IPS-NIHi11 (cell line): Measurements from ENCODE around the gene PFN4.
"Not testable (repeated sequence)": the region's sequence is repeated elsewhere in the genome, so short reads cannot be mapped to it uniquely, and the experiment has no call there.

Experiments
- DNase-seq: peaks from one replicate; pipeline ENCODE4 v3.0.0; 2012; ENCODE audit warnings: mixed read lengths, low spot score

The PFN4 gene

DNA sequence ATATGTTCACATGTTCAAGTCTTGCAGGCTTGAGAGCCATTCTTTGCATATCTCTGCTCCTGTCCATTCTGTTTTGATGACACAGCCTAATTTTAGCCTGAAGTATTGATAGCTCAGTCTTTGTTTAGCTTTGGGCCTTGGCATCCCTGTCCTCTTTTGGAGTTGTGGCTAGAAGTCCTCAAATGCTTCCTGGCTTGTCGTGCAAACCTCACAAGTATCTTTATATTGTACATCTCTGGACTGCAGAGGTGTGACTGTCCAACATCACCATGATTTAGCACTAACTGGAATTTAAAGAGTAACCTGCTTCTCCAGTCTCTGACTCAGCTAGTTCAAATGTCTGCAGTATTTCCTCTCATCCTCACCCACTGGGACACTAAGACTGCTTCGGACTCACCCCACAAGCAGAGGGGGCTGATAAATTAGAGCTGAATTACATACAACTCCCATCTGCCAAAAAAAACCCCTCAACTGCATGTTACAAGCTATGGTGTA lies 11.7 kb downstream of the PFN4 start:
- no peak for DNase-seq

DNA sequence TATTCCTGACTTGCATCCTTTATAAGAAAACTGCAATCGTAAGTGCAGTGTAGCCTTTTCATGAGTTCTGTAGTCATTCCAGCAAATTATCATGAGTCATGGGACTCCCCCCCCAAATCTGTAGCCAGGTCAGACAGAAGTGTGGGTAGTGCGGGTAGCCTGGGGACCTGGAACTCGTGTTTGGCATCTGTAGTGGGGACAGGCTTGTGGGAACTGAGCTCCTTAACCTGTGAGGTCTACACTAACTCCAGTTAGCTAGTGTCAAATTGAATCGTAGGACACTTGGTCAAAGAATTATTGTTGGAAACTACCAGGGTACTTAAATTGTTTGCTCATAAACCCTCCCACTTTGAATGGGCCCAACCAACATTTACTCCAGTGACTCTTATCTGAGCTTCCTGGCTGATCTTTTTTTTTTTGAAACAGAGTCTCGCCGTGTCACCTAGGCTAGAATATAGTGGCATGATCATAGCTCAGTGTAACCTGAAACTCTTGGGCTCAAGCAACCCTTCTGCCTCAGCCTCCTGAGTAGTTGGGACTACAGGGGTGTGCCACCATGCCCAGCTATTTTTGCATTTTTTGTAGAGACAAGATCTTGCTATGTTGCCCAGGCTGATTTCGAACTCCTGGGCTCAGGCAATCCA lies 12.4 kb downstream of the PFN4 start:
- no peak for DNase-seq

DNA sequence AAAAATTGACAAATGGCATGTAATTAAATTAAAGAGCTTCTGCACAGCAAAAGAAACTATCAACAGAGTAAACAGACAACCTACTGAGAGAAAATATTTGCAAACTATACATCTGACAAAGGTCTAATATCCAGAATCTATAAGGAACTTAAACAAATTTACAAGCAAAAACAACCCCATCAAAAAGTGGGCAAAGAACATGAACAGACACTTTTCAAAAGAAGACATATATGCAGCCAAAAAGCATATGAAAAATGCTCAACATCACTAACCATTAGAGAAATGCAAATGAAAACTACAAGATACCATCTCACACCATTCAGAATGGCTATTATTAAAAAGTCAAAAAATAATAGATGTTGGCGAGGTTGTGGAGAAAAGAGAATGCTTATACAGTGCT lies 13.7 kb downstream of the PFN4 start:
- DNase-seq = not testable (repeated sequence)

DNA sequence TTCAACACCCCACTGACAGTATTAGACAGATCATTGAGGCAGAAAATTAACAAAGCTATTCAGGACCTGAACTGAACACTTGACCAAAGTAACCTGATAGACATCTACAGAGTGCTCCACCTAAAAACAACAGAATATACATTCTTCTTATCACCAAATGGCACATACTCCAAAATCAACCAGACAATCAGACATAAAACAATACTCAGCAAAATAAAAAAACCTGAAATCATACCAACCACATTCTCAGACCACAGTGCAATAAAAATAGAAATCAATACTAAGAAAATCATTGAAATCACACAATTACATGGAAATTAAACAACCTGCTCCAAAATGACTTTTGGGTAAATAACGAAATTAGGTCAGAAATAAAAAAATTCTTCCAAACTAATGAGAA lies 15.8 kb downstream of the PFN4 start:
- no peak for DNase-seq

DNA sequence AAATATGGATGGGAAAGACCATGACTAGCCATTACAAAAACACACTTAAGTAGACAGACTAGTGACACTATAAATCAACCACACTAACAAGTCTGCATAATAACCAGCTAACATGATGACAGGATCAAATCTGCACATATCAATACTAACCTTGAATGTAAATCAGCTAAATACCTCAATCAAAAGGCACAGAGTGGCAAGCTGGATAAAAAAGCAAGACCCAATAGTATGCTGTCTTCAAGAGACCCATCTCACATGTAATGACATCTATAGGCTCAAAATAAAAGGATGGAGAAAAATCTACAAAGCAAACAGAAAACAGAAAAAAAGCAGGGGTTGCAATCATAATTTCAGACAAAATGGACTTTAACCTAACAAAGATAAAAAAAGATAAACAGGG lies 16.3 kb downstream of the PFN4 start:
- DNase-seq = no peak

DNA sequence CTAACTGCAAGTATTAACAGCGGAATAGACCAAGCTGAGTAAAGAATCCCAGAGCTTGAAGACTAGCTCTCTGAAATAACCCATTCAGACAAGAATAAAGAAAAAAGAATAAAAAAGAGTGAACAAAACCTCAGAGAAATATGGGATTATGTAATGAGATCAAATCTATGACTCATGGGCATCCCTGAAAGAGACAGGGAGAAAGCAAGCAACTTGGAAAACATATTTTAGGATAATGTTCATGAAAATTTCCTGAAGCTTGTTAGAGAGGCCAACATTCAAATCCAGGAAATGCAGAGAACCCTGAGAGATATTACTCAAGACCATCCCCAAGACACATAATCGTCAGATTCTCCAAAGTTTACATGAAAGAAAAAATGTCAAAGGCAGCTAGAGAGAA lies 17.3 kb downstream of the PFN4 start:
- no peak for DNase-seq

DNA sequence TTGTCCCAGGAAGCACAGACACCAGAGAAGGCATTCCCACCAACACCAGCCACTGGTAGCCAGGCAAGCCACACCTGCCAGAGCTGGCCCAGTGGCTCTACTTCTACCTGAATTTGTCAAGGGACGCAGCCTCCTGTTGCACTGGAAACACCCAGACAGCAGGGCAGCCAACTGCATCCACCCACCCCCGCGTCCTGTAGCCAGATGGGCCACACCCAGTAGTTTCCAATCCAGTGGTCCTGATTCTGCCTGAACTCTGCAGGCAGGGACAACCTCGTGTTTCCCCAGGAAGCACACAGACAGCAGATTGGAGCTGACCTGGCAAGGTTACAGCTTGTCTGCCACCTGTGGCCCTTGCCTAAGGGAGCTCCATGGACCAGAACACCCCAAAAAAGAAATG lies 18.2 kb downstream of the PFN4 start:
- no peak for DNase-seq

DNA sequence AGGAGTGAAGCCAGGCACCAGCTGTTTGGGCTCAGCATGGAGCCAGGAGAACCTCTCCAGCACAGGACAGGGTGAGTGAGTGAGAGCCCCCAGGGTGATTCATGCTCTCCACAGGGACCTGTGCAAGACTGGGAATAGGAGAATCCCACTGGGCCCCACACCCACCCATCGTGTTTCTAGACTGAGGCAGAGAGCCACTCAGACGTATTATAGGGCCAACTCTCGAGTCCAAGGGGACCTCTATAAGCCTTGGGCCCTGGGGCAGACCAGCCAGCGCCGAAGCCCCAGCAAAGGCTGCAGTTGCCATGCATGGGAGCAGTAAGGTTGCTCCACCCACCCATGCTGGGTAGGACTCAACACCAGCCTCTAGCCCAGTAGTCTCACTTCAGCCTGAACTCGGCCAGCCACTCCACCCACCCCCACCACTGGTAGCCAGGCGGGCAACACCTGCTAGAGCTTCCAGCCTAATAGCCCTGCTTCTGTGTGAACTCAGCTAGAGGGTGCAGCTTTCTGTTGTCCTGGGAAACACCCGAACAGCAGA lies 19.0 kb downstream of the PFN4 start:
- DNase-seq = no peak

DNA sequence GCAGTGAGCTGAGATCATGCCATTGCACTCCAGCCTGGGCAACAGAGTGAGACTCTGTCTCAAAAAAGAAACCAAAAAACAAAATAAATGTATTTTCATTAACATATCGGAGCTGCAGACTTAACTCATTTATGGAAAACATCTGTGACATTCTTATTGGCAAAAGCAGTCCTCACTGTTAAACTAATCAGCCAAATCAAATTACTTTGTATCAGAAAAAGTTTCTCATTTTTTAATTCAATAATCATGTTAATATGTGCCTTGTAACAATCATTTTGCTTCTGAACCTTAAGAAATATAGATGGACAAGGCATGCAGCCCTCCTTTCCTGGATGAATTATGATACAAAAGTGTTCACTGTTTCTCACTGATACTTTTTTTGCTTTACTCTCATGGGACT lies 20.5 kb downstream of the PFN4 start:
- no peak for DNase-seq

DNA sequence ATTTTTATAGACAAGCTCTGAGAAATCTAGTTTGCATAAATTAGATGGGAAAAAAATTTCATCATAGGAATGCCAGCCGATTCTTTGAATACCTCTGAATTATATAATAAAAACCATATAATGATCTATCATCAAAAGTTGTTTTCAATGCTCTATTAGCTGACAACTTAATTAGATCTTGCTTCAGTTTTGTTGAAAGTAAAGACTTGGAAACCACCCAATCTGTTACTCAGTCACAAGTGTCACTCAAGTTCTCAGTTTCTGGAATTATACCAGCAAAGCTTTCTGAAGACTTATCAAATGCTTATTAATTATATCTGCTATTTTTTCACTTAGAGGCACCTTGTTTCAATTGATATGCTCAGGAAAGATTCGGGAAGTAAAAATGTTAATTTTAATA lies 21.1 kb downstream of the PFN4 start:
- DNase-seq = no peak

DNA sequence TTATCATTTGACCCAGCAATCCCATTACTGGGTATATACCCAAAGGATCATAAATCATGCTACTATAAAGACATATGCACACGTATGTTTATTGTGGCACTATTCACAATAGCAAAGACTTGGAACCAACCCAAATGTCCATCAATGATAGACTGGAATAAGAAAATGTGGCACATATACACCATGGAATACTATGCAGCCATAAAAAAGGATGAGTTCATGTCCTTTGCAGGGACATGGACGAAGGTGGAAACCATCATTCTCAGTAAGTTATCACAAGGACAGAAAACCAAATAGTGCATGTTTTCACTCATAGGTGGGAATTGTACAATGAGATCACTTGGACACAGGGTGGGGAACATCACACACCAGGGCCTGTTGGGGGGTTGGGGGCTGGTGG lies 22.4 kb downstream of the PFN4 start:
- not testable (repeated sequence) for DNase-seq

DNA sequence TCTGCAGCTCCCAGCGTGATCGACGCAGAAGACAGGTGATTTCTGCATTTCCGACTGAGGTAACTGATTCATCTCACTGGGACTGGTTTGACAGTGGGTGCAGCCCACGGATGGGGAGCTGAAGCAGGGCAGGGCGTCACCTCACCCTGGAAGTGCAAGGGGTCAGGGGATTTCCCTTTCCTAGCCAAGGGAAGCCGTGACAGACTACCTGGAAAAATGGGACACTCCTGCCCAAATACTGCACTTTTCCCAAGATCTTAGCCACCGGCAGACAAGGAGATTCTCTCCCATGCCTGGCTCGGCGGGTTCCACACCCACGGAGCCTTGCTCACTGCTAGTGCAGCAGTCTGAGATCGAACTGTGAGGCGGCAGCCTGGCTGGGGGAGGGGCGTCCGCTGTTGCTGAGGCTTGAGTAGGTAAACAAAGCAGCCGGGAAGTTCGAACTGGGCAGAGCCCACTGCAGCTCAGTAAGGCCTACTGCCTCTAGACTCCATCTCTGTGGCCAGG lies 27.9 kb downstream of the PFN4 start:
- not testable (repeated sequence) for DNase-seq

DNA sequence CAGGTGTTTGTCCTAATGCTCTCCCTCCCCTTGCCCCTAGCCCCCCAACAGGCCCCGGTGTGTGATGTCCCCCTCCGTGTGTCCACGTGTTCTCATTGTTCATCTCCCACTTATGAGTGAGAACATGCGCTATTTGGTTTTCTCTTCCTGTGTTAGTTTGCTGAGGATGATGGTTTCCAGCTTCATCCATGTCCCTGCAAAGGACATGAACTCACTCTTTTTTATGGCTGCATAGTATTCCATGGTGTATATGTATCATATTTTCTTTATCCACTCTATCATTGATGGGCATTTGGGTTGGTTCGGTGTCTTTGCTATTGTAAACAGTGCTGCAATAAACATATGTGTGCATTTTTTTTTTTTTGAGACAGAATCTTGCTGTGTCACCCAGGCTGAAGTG lies 29.9 kb downstream of the PFN4 start:
- not testable (repeated sequence) for DNase-seq

DNA sequence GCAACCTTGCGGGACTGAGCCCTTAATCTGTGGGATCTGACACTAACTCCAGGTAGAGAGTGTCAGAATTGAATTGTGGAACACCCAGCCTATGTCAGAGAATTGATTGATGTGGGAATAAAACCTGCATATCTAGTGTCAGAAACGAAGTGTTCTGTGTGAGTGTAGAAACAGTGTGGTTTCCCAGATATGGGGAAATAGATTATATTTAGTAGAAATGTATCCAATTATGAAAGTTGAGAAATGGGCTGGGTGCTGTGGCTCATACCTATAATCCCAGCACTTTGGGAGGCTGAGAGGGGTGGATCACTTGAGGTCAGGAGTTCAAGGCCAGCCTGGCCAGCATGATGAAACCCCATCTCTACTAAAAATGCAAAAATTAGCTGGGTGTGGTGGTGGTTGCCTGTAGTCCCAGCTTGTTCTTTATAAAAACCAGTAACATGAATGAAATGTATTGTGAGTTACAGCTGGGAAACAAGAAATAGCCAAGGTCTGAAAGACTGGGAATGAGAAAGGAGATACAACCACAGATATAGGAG lies 34.2 kb downstream of the PFN4 start:
- no peak for DNase-seq

DNA sequence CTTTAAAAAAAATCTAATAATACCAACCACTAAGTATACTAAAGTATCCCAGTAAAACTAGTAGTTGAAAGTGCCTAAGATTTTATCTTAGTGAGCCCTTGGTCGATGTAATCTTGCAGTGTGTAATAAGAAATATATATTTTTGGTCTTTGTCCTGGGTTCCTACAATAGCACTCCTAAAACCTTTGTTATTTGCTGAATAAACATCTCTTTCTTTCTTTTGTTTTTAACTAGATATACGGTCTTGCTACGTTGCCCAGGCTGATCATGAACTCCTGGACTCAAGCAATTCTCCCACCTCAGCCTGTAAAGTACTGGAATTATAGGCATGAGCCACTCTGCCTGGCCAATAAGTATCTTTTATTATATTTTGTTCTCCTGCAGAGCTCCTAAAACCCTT lies 36.1 kb downstream of the PFN4 start:
- no peak for DNase-seq

DNA sequence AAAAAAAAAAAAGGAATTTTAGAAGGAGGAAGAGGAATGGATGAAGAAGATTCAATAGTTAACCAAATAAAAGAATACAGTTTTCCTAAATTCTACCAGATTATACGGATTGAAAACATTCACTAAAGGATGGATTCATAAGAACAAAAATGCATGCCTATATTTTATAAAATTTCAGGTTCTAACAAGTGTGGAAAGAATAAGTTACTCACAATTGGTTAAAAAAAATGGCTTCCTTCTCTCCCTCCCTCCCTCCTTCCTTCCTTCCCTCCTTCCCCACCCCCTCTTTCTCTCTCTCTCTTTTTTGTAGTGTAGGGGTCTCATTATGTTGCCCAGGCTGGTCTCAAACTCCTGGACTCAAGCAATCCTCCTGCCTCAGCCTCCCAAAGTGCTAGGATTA lies 36.9 kb downstream of the PFN4 start:
- DNase-seq = no peak

DNA sequence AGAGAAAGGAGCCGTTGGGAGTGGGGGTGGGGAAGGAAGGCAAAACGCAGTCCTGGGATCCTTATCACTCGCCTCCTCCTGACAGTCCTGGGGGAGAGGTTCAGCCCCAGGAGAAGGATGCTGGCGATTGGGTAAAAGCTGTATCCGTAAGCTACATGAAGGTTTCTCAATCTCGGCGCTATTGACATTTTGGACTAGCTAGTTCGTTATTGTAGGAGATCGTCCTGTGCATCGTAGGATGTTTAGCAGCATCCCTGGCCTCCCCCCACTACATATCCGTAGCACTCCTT lies 38.0 kb downstream of the PFN4 start:
- no peak for DNase-seq

DNA sequence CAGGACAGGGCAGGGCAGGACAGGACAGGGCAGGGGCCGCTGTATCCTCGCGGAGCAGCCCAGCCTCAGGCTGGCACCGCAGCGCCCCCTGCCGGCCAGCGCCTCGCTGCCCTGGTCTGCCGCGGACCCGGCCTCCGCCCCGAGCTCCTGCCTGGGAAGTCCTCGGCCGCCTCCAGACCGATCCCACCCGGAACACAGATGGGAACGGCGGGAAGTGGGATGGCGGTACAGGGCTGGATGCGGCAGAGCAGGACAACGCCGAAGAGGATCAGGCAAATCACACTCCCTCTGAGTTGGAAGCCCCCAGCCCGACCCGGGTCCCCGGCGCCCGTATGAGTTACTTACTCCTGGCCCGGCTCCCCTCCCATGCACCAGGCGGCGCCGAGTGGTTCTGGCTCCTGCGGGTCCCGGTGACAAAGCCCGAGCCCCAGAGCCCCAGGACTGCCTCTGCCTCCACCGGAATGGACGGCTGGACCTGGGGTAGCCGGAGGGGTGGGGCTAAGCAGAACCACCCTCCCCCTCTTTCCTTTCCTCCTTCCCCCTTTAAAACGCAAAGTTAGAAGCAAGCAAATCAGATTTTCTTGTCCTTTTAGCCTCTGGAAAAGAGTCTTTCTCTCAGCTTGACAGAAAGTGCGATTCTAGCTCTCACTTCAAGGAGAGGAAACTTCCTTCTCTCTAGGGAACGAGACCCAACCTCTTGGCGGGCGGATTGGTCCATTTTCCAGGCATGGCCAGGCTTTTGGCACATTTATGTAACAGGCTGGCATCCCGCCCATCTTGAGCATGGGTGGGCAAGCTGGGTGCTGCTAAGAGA lies 38.5 kb downstream of the PFN4 start, which contains the start of gene TP53I3:
TSS of gene TP53I3 (minus strand) at position 449 of the 814 bp plus-strand sequence. CDS start 508 bp downstream, outside the sequence.
- peak; percentile 91 for DNase-seq

DNA sequence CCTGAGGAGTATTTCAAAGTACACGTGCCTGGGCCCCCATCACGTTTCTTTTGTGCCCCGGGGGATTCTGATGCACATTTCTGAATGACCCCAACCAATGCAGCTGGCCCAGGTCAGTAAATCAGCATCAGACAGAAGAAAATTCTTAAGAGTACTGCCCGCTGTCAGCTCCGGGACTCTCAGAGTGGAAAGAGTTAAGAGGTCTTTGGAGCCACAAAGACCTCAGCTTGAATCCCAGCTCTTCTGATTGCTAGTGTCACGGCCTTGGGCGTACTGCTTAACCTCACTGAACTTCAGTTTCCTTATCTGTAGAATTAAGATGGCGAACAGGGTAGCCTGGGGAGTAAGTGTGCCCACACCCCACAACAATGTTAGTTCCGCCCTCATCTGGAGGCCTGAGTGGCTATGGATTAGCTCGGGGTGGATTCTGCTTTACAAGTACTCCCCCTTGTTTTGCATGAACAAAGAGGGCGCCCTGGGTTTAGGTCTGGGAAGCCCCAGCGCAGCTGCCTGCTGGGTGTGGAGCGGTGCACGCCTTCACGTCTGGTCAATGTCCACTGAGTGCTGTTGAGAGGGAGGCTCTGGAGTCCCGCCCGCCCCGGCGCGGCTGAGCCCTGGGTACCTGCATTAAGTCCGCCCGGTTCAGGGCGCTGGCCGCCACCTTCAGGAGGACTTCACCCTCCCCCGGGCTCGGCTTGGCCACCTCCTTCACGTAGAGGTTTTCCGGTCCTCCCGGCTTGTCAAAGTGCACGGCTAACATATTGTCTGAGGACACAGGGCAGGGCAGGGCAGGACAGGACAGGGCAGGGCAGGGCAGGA lies 39.4 kb downstream of the PFN4 start:
- DNase-seq = peak; percentile 72

DNA sequence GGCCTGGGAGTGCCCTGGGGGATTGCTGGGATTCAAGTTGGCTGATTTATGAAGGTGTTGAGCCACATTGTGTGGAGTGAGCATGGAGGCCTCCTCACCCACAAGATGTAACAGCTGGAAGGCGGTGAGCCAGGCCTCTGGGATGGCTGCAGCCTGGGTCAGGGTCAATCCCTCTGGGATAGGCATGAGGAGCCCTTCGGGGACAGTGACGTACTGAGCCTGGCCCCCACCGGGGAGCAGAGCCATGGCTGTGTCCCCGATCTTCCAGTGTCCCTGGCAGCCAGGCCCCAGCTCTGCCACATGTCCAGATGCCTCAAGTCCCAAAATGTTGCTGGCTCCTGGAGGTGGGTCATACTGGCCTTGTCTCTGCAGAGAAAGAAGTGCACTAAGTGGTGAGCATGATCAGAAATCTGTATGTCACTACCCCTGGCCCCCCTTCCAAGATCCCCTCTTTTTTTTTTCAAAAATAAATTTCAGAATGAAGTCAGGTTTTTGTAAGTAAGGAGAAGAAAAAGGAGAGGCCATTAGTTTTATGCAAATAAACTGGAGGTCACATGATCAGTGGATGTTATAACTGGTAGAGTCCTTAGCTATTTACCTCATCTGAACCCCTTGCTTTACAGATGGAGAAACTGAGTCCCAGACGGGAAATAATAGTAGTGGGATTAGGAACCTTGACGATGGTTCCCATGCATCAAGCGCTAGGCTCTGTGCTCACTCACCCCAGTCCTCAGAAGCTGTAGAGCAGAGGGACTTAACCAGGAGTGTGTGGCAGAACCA lies 40.2 kb downstream of the PFN4 start:
- no peak for DNase-seq

DNA sequence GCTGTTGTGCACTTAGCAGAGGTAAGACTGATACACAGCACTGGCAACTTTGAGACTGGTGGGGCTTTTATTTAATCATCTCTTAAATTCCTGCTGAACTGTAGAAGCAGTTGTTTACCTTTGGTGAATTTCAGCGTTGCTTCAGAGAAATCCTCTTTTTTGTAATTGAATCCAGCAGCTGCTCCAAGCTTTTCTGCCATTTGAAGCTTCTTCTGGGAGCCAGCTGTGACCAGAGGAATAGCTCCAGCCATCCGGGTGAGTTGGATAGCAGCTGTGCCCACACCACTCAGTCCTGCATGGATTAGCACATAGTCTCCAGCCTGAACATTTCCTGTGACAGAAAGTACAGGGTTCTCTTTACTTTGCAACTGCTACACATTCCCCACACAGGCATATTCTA lies 42.4 kb downstream of the PFN4 start:
- no peak for DNase-seq
